Fibroblast of lung (primary cell): ENCODE results near the gene PAQR5.

ENCODE experiments used
- CTCF ChIP-seq, 2 donors: IDR thresholded peaks in 1 of 2; conservative IDR thresholded peaks in 1 of 2; 1 replicate in 1 of 2; 2 replicates in 1 of 2; pipeline ENCODE4 v1.5.1; 2011 to 2012; ENCODE audit warnings: low read length in 2 of 2, control low read depth in 1 of 2, inconsistent platforms in 1 of 2, low read depth in 1 of 2, mild to moderate bottlenecking in 1 of 2
- EZH2 ChIP-seq: IDR thresholded peaks from 2 replicates; pipeline ENCODE4 v1.5.1; 2012; ENCODE audit warnings: low read length, control low read depth, mild to moderate bottlenecking; ENCODE audit errors: missing control alignments

- no peak for TF ChIP-seq EZH2
- TF ChIP-seq CTCF (conservative IDR thresholded peaks at IDR 0.05 in 1 of 2, IDR thresholded peaks at IDR 0.05 in 1 of 2; ENCODE audit: low read depth in 1 of 2, low read length in 2 of 2) = no peak
These were observed 60.1 kb downstream of the PAQR5 start for GRCh38 chr15:69358850-69359249.
